ENCODE measurements around the gene BNIP2.
"Not testable (repeated sequence)": the region's sequence is repeated elsewhere in the genome, so short reads cannot be mapped to it uniquely, and the experiment has no call there.

The BNIP2 gene

GRCh38 chr15:59642351-59642750 is 46.8 kb downstream of the BNIP2 start:
- DNase-seq (ENCODE audit: low read depth in 2 of 2, low spot score in 1 of 2) = no peak

- DNase-seq (ENCODE audit: low read depth in 2 of 2, low spot score in 1 of 2) = not testable (repeated sequence)
Observed at GRCh38 chr15:59637507-59637906, 51.6 kb downstream of the BNIP2 start.

- no peak for DNase-seq (ENCODE audit: low read depth in 2 of 2, low spot score in 1 of 2)
Observed at GRCh38 chr15:59636184-59636583, 52.9 kb downstream of the BNIP2 start.

DNA sequence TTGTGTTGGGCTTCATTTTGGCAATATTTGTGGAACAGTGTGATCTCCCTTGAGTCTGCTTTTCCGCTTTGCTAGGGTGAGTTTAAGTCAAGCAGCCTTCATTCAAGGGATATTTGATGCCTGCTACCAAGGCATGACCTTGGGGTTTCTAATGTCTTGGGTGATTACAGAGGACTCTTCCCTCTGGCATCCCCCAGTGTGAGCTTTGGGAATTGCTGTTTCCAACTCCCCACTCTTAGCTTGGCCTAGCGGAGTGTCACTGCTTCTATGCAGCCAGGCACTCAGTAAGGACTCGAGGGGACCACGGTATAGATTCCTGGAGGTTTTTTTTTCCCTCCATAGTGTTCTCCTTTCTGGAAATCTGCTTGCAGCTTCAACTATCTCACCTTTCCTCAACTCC is 56.4 kb downstream of the BNIP2 start:
- DNase-seq (ENCODE audit: low read depth in 2 of 2, low spot score in 1 of 2) = no peak

- DNase-seq (ENCODE audit: low read depth in 2 of 2, low spot score in 1 of 2) = no peak
Observed at GRCh38 chr15:59622289-59622688, 66.8 kb downstream of the BNIP2 start.

DNA sequence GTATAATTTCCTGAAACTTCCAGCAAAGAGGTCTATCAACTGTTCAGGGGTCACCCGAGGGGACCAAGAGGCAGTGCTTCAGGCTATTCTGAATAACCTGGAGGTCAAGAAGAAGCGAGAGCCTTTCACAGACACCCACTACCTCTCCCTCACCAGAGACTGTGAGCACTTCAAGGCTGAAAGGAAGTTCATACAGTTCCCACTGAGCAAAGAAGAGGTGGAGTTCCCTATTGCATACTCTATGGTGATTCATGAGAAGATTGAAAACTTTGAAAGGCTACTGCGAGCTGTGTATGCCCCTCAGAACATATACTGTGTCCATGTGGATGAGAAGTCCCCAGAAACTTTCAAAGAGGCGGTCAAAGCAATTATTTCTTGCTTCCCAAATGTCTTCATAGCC is 70.7 kb downstream of the BNIP2 start:
- no peak for DNase-seq (ENCODE audit: low read depth in 2 of 2, low spot score in 1 of 2)

- DNase-seq (ENCODE audit: low read depth in 2 of 2, low spot score in 1 of 2) = no peak
Observed at GRCh38 chr15:59616379-59616778, 72.7 kb downstream of the BNIP2 start.

GRCh38 chr15:59615661-59616060 is 73.5 kb downstream of the BNIP2 start:
- DNase-seq (ENCODE audit: low read depth in 2 of 2, low spot score in 1 of 2) = no peak

GRCh38 chr15:59614153-59614552 is 75.0 kb downstream of the BNIP2 start:
- no peak for DNase-seq (ENCODE audit: low read depth in 2 of 2, low spot score in 1 of 2)

GRCh38 chr15:59611276-59612260 is 77.6 kb downstream of the BNIP2 start, which contains the start of gene GCNT3:
Gene GCNT3, plus strand, starts transcription at chr15:59611783. Its CDS starts 6,456 bp downstream, at chr15:59618239.
- DNase-seq (ENCODE audit: low read depth in 2 of 2, low spot score in 1 of 2) = no peak

- DNase-seq (ENCODE audit: low read depth in 2 of 2, low spot score in 1 of 2) = no peak
Observed at GRCh38 chr15:59609730-59610712, 79.1 kb downstream of the BNIP2 start.
